HG03045 (cell line): ENCODE results near the gene WLS.
"Not testable (repeated sequence)": the region's sequence is repeated elsewhere in the genome, so short reads cannot be mapped to it uniquely, and the experiment has no call there.

ENCODE experiments used
- ATAC-seq: cut with Tn5 transposase; IDR thresholded peaks from one replicate; pipeline ENCODE4 v1.9.1; 2021; ENCODE audit warnings: mild to moderate bottlenecking, moderate library complexity; ENCODE audit not compliant: unreplicated experiment

The WLS gene

GRCh38 chr1:68232289-68233148, at the start of gene WLS:
Gene WLS (minus strand): TSS chr1:68232523. CDS start chr1:68232299, 224 bp downstream.
- no peak for ATAC-seq

GRCh38 chr1:68280286-68280685, 48.0 kb upstream of the WLS start:
- no peak for ATAC-seq

- ATAC-seq, result no peak
Measured at GRCh38 chr1:68279846-68280245, 47.5 kb upstream of the WLS start.

- ATAC-seq, result no peak
Measured at GRCh38 chr1:68278221-68278620, 45.9 kb upstream of the WLS start.

- ATAC-seq, result no peak
Measured at GRCh38 chr1:68276448-68276847, 44.1 kb upstream of the WLS start.

- no peak for ATAC-seq
Measured at GRCh38 chr1:68273530-68273929, 41.2 kb upstream of the WLS start.

GRCh38 chr1:68271596-68271995, 39.3 kb upstream of the WLS start:
- no peak for ATAC-seq

GRCh38 chr1:68270951-68271350, 38.6 kb upstream of the WLS start:
- ATAC-seq, result no peak

GRCh38 chr1:68269637-68270430, 37.5 kb upstream of the WLS start:
- no peak for ATAC-seq

- ATAC-seq, result no peak
Measured at GRCh38 chr1:68268896-68269483, 36.7 kb upstream of the WLS start.

GRCh38 chr1:68256824-68257223, 24.5 kb upstream of the WLS start:
- ATAC-seq, result not testable (repeated sequence)

- no peak for ATAC-seq
Measured at GRCh38 chr1:68255301-68255700, 23.0 kb upstream of the WLS start.

GRCh38 chr1:68254667-68255226, 22.4 kb upstream of the WLS start:
- no peak for ATAC-seq

- ATAC-seq, result no peak
Measured at GRCh38 chr1:68237040-68237439, 4.7 kb upstream of the WLS start.

GRCh38 chr1:68234094-68234493, 1.8 kb upstream of the WLS start:
- no peak for ATAC-seq

- ATAC-seq, result no peak
Measured at GRCh38 chr1:68233202-68233601, 879 bp upstream of the WLS start.

GRCh38 chr1:68231627-68232288, 565 bp downstream of the WLS start:
- ATAC-seq, result no peak

GRCh38 chr1:68230901-68231626, 1.3 kb downstream of the WLS start:
- ATAC-seq, result no peak

GRCh38 chr1:68230484-68230802, 1.9 kb downstream of the WLS start:
- no peak for ATAC-seq
